Measurements from ENCODE around the gene TFF3. TPM values are rescaled to one million over a fixed set of nuclear protein-coding genes. Genes with fewer than 3 reads are reported as not detected.

Gene TFF3
- total RNA-seq, 2 donors from 2014 or later: 5.5 TPM; not detected in 1

GRCh38 chr21:42291751-42292562, 23.3 kb downstream of the TFF3 start:
- H3K4me1 Mint-ChIP-seq: no peaks in the 10 kb centered on the region
- no peaks in the 10 kb centered on the region for H3K36me3 ChIP-seq (ENCODE audit: control insufficient read depth, insufficient read depth, low read length)
- H3K9ac ChIP-seq (ENCODE audit: extremely low read depth, low read length, poor library complexity, severe bottlenecking): no peak overlapping the region
- H3K36me3 Mint-ChIP-seq (ENCODE audit: low read depth): peaks cover 13% of the 10 kb centered on the region
- no peaks in the 10 kb centered on the region for H3K4me1 ChIP-seq (ENCODE audit: control insufficient read depth, insufficient read depth, low read length)
- no peak overlapping the region for H3K4me3 Mint-ChIP-seq
- no peak overlapping the region for H3K27ac Mint-ChIP-seq
- H3K9me3 ChIP-seq (ENCODE audit: control insufficient read depth, low read length): peaks cover 6% of the 10 kb centered on the region
- DNase-seq: no peak
- no peak for TF ChIP-seq CTCF (conservative IDR thresholded peaks at IDR 0.05)
- H3K27ac ChIP-seq (ENCODE audit: low read depth, low read length): no peak overlapping the region
- 86 to 93% methylated on average over 15 to 22 of the region's 22 CpGs for WGBS, 2 experiments (ENCODE audit: insufficient coverage in 1 of 2, insufficient read length in 1 of 2)
- H3K9me3 Mint-ChIP-seq: peaks cover 7% of the 10 kb centered on the region
- no peaks in the 10 kb centered on the region for H3K27me3 ChIP-seq (ENCODE audit: control insufficient read depth, insufficient read depth, low read length, poor library complexity, severe bottlenecking)
- no peak overlapping the region for H3K4me3 ChIP-seq (ENCODE audit: low read length)
- H3K27me3 Mint-ChIP-seq (ENCODE audit: insufficient read depth): no peaks in the 10 kb centered on the region

GRCh38 chr21:42291003-42291750, 24.0 kb downstream of the TFF3 start:
- Histone ChIP-seq H3K4me3 (ENCODE audit: low read length) (no peak overlapping the region), H3K36me3 (ENCODE audit: control insufficient read depth, insufficient read depth, low read length) (no peaks in the 10 kb centered on the region), H3K9ac (ENCODE audit: extremely low read depth, low read length, poor library complexity, severe bottlenecking) (no peak overlapping the region), H3K4me1 (ENCODE audit: control insufficient read depth, insufficient read depth, low read length) (no peaks in the 10 kb centered on the region), H3K9me3 (ENCODE audit: control insufficient read depth, low read length) (peaks cover 6% of the 10 kb centered on the region), H3K27ac (ENCODE audit: low read depth, low read length) (no peak overlapping the region), H3K27me3 (ENCODE audit: control insufficient read depth, insufficient read depth, low read length, poor library complexity, severe bottlenecking) (no peaks in the 10 kb centered on the region)
- TF ChIP-seq CTCF (conservative IDR thresholded peaks at IDR 0.05): no peak
- no peak overlapping the region for H3K27ac Mint-ChIP-seq
- no peak for DNase-seq
- H3K4me3 Mint-ChIP-seq: no peak overlapping the region
- H3K9me3 Mint-ChIP-seq: peaks cover 7% of the 10 kb centered on the region
- H3K4me1 Mint-ChIP-seq: no peaks in the 10 kb centered on the region
- peaks cover 13% of the 10 kb centered on the region for H3K36me3 Mint-ChIP-seq (ENCODE audit: low read depth)
- 91 to 94% methylated on average over 21 to 35 of the region's 35 CpGs for WGBS, 2 experiments (ENCODE audit: insufficient coverage in 1 of 2, insufficient read length in 1 of 2)
- H3K27me3 Mint-ChIP-seq (ENCODE audit: insufficient read depth): peaks cover 3% of the 10 kb centered on the region

- no peak overlapping the region for H3K27ac ChIP-seq (ENCODE audit: low read depth, low read length)
- H3K36me3 ChIP-seq (ENCODE audit: control insufficient read depth, insufficient read depth, low read length): no peaks in the 10 kb centered on the region
- H3K9me3 Mint-ChIP-seq: peaks cover 7% of the 10 kb centered on the region
- no peaks in the 10 kb centered on the region for H3K4me1 Mint-ChIP-seq
- no peaks in the 10 kb centered on the region for H3K4me1 ChIP-seq (ENCODE audit: control insufficient read depth, insufficient read depth, low read length)
- WGBS, 2 experiments (ENCODE audit: insufficient coverage in 1 of 2, insufficient read length in 1 of 2): 52 to 59% methylated on average over 3 of the region's 3 CpGs
- no peak overlapping the region for H3K4me3 ChIP-seq (ENCODE audit: low read length)
- no peaks in the 10 kb centered on the region for H3K27me3 ChIP-seq (ENCODE audit: control insufficient read depth, insufficient read depth, low read length, poor library complexity, severe bottlenecking)
- peaks cover 13% of the 10 kb centered on the region for H3K36me3 Mint-ChIP-seq (ENCODE audit: low read depth)
- H3K27ac Mint-ChIP-seq: no peak overlapping the region
- H3K9ac ChIP-seq (ENCODE audit: extremely low read depth, low read length, poor library complexity, severe bottlenecking): no peak overlapping the region
- no peak for TF ChIP-seq CTCF (conservative IDR thresholded peaks at IDR 0.05)
- H3K27me3 Mint-ChIP-seq (ENCODE audit: insufficient read depth): peaks cover 3% of the 10 kb centered on the region
- H3K9me3 ChIP-seq (ENCODE audit: control insufficient read depth, low read length): peaks cover 6% of the 10 kb centered on the region
- DNase-seq: no peak
- no peak overlapping the region for H3K4me3 Mint-ChIP-seq
Observed at GRCh38 chr21:42290505-42290904, 24.7 kb downstream of the TFF3 start.
